Activated CD4-positive, alpha-beta memory T cell treated with anti-CD3 and anti-CD28 coated beads for 36 hours (primary cell): Measurements from ENCODE around the gene FRMPD2. TPM values are rescaled to one million over a fixed set of nuclear protein-coding genes. Genes with fewer than 3 reads are reported as not detected.

Source experiments
- CTCF ChIA-PET: fragments of 350-600 bp; sonication (Branson Sonifier 250); formaldehyde crosslinking; loops from one replicate; lab custom pipeline; 2021; ENCODE audit warnings: antibody characterized with exemption, inconsistent platforms; lab: Charles Lee
- POLR2A ChIA-PET: fragments of 350-600 bp; sonication (Branson Sonifier 250); formaldehyde crosslinking; loops from one replicate; lab custom pipeline; 2021; ENCODE audit warnings: antibody characterized with exemption; lab: Charles Lee
- DNase-seq: peaks from one replicate; pipeline ENCODE4 v3.0.0-alpha.2; 2020
- H3K27ac Mint-ChIP-seq: one replicate; pipeline ENCODE4 v1.8.0; 2021; ENCODE audit warnings: mixed read lengths
- H3K27me3 Mint-ChIP-seq: one replicate; pipeline ENCODE4 v1.8.0; 2021; ENCODE audit warnings: mixed read lengths
- H3K36me3 Mint-ChIP-seq: one replicate; pipeline ENCODE4 v1.8.0; 2021; ENCODE audit warnings: mixed read lengths
- H3K4me1 Mint-ChIP-seq: one replicate; pipeline ENCODE4 v1.8.0; 2021; ENCODE audit warnings: low read depth, mixed read lengths
- H3K4me3 Mint-ChIP-seq: one replicate; pipeline ENCODE4 v1.8.0; 2021; ENCODE audit warnings: mild to moderate bottlenecking, mixed read lengths
- H3K9me3 Mint-ChIP-seq: one replicate; pipeline ENCODE4 v1.8.0; 2021; ENCODE audit warnings: mixed read lengths
- intact Hi-C: fragments of 100-400 bp; cut with micrococcal nuclease; formaldehyde crosslinking; loops from one replicate; pipeline ENCODE4 v1.15.1; 2023
- total RNA-seq, 2 experiments: library from RNA; stranded (reverse); gene quantifications; one replicate each; pipeline ENCODE4 v1.2.3, GENCODE V29; 2021

FRMPD2 gene
- total RNA-seq, 2 experiments from 2014 or later = not detected

- H3K4me3 Mint-ChIP-seq = no peak overlapping the region
Observed at GRCh38 chr10:48302515-48303476, 28.3 kb upstream of the FRMPD2 start.

DNA sequence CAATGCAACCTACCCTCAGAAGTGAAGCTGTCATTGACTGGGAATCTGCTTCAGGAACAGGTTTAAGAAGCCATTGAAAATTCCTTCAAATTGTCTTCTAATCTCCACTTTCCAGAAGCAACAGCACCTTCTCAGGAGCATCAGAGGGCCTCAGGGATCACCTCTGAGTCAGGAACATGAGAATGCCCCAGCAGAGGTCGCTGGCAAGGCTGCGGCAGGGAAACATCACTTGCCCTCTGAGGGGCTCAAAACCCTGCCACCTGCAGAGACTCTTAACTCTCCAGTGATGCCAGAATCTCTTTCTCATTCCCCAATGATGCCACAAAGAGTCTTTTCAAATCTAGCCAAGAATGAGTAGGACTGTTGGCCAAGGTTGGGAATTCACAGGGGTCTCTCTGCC lies 26.1 kb upstream of the FRMPD2 start:
- no peaks in the 10 kb centered on the region for H3K4me1 Mint-ChIP-seq
- ChIA-PET CTCF (interaction anchor here (1.5 kb wide), 1 partner anchor 11 kb away, joined by 4 read pairs; no protein-coding TSS in a partner anchor), POLR2A (no interaction called here)
- no peak overlapping the region for H3K27ac Mint-ChIP-seq
- intact Hi-C loops = no loop called here
- H3K27me3 Mint-ChIP-seq = peaks cover 2% of the 10 kb centered on the region
- H3K36me3 Mint-ChIP-seq = no peaks in the 10 kb centered on the region
- H3K4me3 Mint-ChIP-seq = no peak overlapping the region
- no peak for DNase-seq
- no peaks in the 10 kb centered on the region for H3K9me3 Mint-ChIP-seq

More at GRCh38 chr10:48302515-48303476, 28.3 kb upstream of the FRMPD2 start:
- POLR2A ChIA-PET = no interaction called here
- no peak for DNase-seq
- no peaks in the 10 kb centered on the region for H3K9me3 Mint-ChIP-seq
- CTCF ChIA-PET = interaction anchor here (0.6 to 3.4 kb wide), 2 partner anchors 13 to 41 kb away, joined by 3 to 15 read pairs; no protein-coding TSS in a partner anchor
- H3K36me3 Mint-ChIP-seq = peaks cover 2% of the 10 kb centered on the region
- intact Hi-C loops = no loop called here
- H3K4me1 Mint-ChIP-seq = peaks cover 11% of the 10 kb centered on the region
- H3K27ac Mint-ChIP-seq = no peak overlapping the region
- H3K27me3 Mint-ChIP-seq = peaks cover 2% of the 10 kb centered on the region

- H3K4me3 Mint-ChIP-seq = no peak overlapping the region
- ChIA-PET CTCF (interaction anchor here (1.5 kb wide), 1 partner anchor 10 kb away, joined by 4 read pairs; no protein-coding TSS in a partner anchor), POLR2A (no interaction called here)
- H3K27me3 Mint-ChIP-seq = peaks cover 2% of the 10 kb centered on the region
- no peaks in the 10 kb centered on the region for H3K9me3 Mint-ChIP-seq
- intact Hi-C loops = no loop called here
- H3K27ac Mint-ChIP-seq = no peak overlapping the region
- no peak for DNase-seq
- no peaks in the 10 kb centered on the region for H3K36me3 Mint-ChIP-seq
- H3K4me1 Mint-ChIP-seq = no peaks in the 10 kb centered on the region
Observed at GRCh38 chr10:48299692-48300091, 25.2 kb upstream of the FRMPD2 start.

GRCh38 chr10:48299066-48299465 lies 24.6 kb upstream of the FRMPD2 start:
- H3K4me3 Mint-ChIP-seq = no peak overlapping the region
- intact Hi-C loops = no loop called here
- no peak overlapping the region for H3K27ac Mint-ChIP-seq
- no peak for DNase-seq
- no peaks in the 10 kb centered on the region for H3K9me3 Mint-ChIP-seq
- no peaks in the 10 kb centered on the region for H3K4me1 Mint-ChIP-seq
- ChIA-PET POLR2A (no interaction called here), CTCF (interaction anchor here (1.5 kb wide), 1 partner anchor 9 kb away, joined by 4 read pairs; no protein-coding TSS in a partner anchor)
- peaks cover 2% of the 10 kb centered on the region for H3K27me3 Mint-ChIP-seq
- H3K36me3 Mint-ChIP-seq = no peaks in the 10 kb centered on the region

DNA sequence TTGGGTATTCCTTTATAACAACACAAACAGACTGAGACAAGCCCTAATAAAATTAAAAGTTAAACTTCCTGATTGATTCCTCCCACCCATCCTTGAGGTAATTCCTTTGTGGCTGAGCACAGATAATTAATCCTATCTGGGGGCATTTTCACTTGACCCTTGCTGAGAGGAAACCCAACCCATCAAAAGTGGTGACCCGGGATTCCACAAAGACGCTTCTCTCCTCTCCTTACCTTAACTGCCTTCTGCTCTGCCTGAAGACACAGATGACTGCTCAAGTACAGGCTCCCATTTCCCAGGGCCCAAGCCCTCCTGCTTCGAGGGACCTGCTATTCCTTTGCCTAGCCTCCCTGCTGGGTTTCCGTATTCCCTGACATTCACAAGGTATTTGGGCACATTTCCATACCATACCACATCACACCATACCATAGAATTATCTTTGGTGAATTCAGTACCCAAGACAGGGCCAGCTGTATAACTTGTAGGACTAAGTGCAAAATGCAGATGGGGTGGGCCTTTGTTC lies 22.1 kb upstream of the FRMPD2 start:
- intact Hi-C loops = no loop called here
- peaks cover 2% of the 10 kb centered on the region for H3K27me3 Mint-ChIP-seq
- no peaks in the 10 kb centered on the region for H3K36me3 Mint-ChIP-seq
- no peaks in the 10 kb centered on the region for H3K4me1 Mint-ChIP-seq
- H3K4me3 Mint-ChIP-seq = no peak overlapping the region
- H3K9me3 Mint-ChIP-seq = no peaks in the 10 kb centered on the region
- DNase-seq = no peak
- H3K27ac Mint-ChIP-seq = no peak overlapping the region
- ChIA-PET POLR2A (no interaction called here), CTCF (no interaction called here)

DNA sequence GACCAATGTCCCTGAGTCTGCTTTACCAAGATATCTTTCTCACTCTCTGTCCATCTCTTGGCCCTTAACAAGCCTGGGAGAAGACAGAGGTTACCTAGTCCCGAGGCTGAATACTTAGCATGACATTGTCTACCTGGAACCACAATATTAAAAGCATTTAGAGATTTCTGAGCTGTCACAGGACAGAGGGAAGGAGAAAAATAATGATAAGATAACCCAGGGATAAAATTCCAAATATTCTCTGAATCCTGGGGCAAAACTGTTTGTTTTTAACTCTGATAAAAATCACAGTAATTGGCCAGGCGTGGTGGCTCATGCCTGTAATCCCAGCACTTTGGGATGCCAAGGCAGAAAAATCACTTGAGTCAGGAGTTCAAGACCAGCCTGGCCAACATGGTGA lies 19.9 kb upstream of the FRMPD2 start:
- no peaks in the 10 kb centered on the region for H3K9me3 Mint-ChIP-seq
- intact Hi-C loops = no loop called here
- DNase-seq = no peak
- H3K4me3 Mint-ChIP-seq = no peak overlapping the region
- no peak overlapping the region for H3K27ac Mint-ChIP-seq
- peaks cover 4% of the 10 kb centered on the region for H3K4me1 Mint-ChIP-seq
- H3K36me3 Mint-ChIP-seq = no peaks in the 10 kb centered on the region
- CTCF ChIA-PET = no interaction called here
- POLR2A ChIA-PET = no interaction called here
- H3K27me3 Mint-ChIP-seq = no peaks in the 10 kb centered on the region

DNA sequence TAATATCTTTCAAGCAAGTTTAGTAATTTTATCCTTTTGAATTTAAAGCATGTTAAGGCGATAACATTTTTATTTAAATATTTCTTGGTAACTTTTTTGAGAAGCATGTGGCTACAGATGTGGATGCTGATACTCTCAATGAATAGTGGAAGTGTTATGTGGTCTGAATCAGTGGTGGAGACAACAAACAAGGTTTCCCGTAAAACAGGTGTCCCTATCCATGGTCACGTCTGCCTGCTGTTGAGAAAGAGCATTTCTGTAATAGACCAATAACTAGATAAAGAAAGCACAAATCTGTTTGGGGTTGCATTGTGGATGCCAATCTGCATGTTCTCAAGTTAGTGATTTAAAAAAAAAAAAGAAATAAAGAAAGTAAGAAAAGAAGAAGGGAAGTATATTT lies 18.1 kb upstream of the FRMPD2 start:
- intact Hi-C loops = no loop called here
- ChIA-PET CTCF (no interaction called here), POLR2A (no interaction called here)
- H3K36me3 Mint-ChIP-seq = no peaks in the 10 kb centered on the region
- no peaks in the 10 kb centered on the region for H3K9me3 Mint-ChIP-seq
- H3K4me3 Mint-ChIP-seq = no peak overlapping the region
- H3K27me3 Mint-ChIP-seq = no peaks in the 10 kb centered on the region
- no peak overlapping the region for H3K27ac Mint-ChIP-seq
- H3K4me1 Mint-ChIP-seq = peaks cover 7% of the 10 kb centered on the region
- no peak for DNase-seq

DNA sequence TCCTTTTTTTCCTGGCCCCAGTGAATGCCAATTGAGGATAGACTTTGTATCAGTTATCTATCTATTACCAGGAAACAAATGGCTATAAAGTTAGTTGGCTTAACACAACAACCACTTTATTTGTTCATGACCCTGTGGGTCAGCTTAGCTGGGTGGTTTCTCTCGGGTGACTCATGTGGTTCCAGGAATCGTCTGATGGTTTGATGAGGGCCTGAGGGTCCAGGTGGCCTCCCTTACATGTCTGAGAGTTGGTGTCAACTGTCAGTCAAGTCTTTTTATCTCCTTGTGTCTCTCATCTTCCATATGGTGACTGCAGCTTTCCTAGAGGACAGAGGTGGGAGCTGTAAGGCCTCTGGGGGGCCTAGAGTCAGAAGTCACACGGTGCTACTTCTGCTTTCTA lies 16.7 kb upstream of the FRMPD2 start:
- ChIA-PET CTCF (interaction anchor here (2.9 to 3.2 kb wide), 2 partner anchors 13 to 76 kb away, joined by 15 to 18 read pairs; no protein-coding TSS in a partner anchor), POLR2A (no interaction called here)
- Mint-ChIP-seq H3K27ac (no peak overlapping the region), H3K4me1 (peaks cover 7% of the 10 kb centered on the region), H3K4me3 (no peak overlapping the region), H3K9me3 (no peaks in the 10 kb centered on the region), H3K36me3 (no peaks in the 10 kb centered on the region), H3K27me3 (peaks cover 4% of the 10 kb centered on the region)
- DNase-seq = no peak
- intact Hi-C loops = no loop called here

DNA sequence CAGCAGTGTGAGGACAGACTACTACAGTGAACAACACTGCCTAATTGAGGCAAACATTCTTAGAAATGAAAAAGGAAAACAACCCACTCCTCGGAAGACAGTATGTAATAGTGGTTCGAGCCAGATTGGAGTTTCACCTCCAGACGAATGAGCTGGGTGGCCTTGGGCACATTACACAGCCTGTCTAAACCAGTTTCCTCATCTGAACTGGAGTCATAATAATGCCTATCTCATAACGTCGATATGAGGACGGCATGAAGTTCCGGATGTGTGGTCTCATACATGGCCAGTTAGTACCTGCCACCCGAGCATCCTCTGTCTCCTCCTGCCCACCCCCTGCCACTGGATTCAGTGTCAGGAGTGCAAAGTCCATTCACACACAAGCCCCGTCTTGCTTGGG lies 15.8 kb upstream of the FRMPD2 start:
- no peak for DNase-seq
- ChIA-PET POLR2A (no interaction called here), CTCF (interaction anchor here (0.6 to 3.2 kb wide), 10 partner anchors 9 to 832 kb away, joined by 3 to 18 read pairs (median 3); no protein-coding TSS in a partner anchor)
- Mint-ChIP-seq H3K4me3 (no peak overlapping the region), H3K9me3 (no peaks in the 10 kb centered on the region), H3K27me3 (peaks cover 5% of the 10 kb centered on the region), H3K36me3 (no peaks in the 10 kb centered on the region), H3K4me1 (peaks cover 7% of the 10 kb centered on the region), H3K27ac (no peak overlapping the region)
- intact Hi-C loops = no loop called here

GRCh38 chr10:48289501-48290238 lies 15.2 kb upstream of the FRMPD2 start:
- Mint-ChIP-seq H3K36me3 (no peaks in the 10 kb centered on the region), H3K27ac (no peak overlapping the region), H3K4me1 (peaks cover 7% of the 10 kb centered on the region), H3K9me3 (no peaks in the 10 kb centered on the region), H3K27me3 (peaks cover 11% of the 10 kb centered on the region), H3K4me3 (no peak overlapping the region)
- DNase-seq = peak; percentile 60
- intact Hi-C loops = loop anchor here (1.0 kb wide), 1 partner anchor 74 kb away; no protein-coding TSS in a partner anchor
- ChIA-PET CTCF (interaction anchor here (0.6 to 3.2 kb wide), 10 partner anchors 9 to 831 kb away, joined by 3 to 18 read pairs (median 3); no protein-coding TSS in a partner anchor), POLR2A (no interaction called here)

DNA sequence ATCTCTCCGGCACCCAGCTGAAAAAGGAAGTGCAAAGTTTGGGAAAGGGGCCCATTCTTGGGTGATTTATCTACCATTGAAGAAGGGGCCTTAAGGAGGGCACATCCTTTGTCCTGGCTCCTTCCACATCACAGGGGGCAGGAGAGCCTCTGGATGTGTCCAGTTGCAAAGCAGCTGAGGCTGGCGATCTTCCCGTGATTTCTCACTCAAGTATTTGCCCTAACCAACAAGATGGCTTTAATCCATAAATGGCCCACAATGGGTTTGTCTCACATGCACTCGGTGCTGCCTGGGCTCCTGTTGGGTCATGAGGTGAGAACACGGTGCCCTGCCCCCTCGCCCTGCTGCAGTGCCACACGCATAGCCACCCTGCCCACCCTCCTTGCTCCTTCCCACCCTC lies 14.2 kb upstream of the FRMPD2 start:
- Mint-ChIP-seq H3K36me3 (no peaks in the 10 kb centered on the region), H3K4me1 (peaks cover 7% of the 10 kb centered on the region), H3K9me3 (peaks cover 5% of the 10 kb centered on the region), H3K27me3 (peaks cover 19% of the 10 kb centered on the region), H3K4me3 (no peak overlapping the region), H3K27ac (no peak overlapping the region)
- POLR2A ChIA-PET = no interaction called here
- no peak for DNase-seq
- intact Hi-C loops = loop anchor here (1.0 kb wide), 1 partner anchor 73 kb away; no protein-coding TSS in a partner anchor
- CTCF ChIA-PET = interaction anchor here (2.9 kb wide), 1 partner anchor 15 kb away, joined by 15 read pairs; no protein-coding TSS in a partner anchor
